Lower leg skin (tissue), 3 donors: ENCODE results near the gene SNRK.

Experiments used
- CTCF ChIP-seq, 3 donors: fragments of 450-650 bp; IDR thresholded peaks; one replicate each; pipeline ENCODE4 v1.5.1; 2016; ENCODE audit warnings: antibody characterized with exemption in 3 of 3, mild to moderate bottlenecking in 3 of 3, moderate library complexity in 2 of 3
- POLR2A ChIP-seq, 2 donors: fragments of 450-650 bp; IDR thresholded peaks; one replicate each; pipeline ENCODE4 v1.6.1; 2016 to 2017; ENCODE audit warnings: antibody characterized with exemption in 2 of 2, mild to moderate bottlenecking in 1 of 2, moderate library complexity in 1 of 2

- TF ChIP-seq CTCF (IDR thresholded peaks at IDR 0.05) (no peak), POLR2A (IDR thresholded peaks at IDR 0.05) (no peak)
Observed at GRCh38 chr3:43373560-43373928, 87.2 kb downstream of the SNRK start.
